GM19328 (cell line): ENCODE results near the gene HBZ.
"Not testable (repeated sequence)": the region's sequence is repeated elsewhere in the genome, so short reads cannot be mapped to it uniquely, and the experiment has no call there.

Experiments
- ATAC-seq: cut with Tn5 transposase; IDR thresholded peaks from one replicate; pipeline ENCODE4 v1.9.1; 2021; ENCODE audit warnings: mild to moderate bottlenecking, moderate library complexity; ENCODE audit not compliant: unreplicated experiment

The HBZ gene

DNA sequence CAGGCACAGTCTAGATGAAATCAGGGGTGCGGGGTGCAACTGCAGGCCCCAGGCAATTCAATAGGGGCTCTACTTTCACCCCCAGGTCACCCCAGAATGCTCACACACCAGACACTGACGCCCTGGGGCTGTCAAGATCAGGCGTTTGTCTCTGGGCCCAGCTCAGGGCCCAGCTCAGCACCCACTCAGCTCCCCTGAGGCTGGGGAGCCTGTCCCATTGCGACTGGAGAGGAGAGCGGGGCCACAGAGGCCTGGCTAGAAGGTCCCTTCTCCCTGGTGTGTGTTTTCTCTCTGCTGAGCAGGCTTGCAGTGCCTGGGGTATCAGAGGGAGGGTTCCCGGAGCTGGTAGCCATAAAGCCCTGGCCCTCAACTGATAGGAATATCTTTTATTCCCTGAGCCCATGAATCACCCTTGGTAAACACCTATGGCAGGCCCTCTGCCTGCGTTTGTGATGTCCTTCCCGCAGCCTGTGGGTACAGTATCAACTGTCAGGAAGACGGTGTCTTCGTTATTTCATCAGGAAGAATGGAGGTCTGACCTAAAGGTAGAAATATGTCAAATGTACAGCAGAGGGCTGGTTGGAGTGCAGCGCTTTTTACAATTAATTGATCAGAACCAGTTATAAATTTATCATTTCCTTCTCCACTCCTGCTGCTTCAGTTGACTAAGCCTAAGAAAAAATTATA, 25.7 kb downstream of the HBZ start:
- no peak for ATAC-seq

DNA sequence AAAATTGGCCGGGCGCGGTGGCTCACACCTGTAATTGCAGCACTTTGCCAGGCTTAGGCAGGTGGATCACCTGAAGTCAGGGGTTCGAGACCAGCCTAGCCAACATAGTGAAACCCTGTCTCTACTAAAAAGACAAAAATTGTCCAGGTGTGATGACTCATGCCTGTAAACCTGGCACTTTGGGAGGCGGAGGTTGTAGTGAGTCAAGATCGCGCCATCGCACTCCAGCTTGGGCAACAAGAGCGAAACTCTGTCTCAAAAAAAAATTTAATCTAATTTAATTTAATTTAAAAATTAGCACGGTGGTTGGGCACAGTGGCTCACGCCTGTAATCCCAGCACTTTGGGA, 26.2 kb downstream of the HBZ start:
- ATAC-seq: no peak

DNA sequence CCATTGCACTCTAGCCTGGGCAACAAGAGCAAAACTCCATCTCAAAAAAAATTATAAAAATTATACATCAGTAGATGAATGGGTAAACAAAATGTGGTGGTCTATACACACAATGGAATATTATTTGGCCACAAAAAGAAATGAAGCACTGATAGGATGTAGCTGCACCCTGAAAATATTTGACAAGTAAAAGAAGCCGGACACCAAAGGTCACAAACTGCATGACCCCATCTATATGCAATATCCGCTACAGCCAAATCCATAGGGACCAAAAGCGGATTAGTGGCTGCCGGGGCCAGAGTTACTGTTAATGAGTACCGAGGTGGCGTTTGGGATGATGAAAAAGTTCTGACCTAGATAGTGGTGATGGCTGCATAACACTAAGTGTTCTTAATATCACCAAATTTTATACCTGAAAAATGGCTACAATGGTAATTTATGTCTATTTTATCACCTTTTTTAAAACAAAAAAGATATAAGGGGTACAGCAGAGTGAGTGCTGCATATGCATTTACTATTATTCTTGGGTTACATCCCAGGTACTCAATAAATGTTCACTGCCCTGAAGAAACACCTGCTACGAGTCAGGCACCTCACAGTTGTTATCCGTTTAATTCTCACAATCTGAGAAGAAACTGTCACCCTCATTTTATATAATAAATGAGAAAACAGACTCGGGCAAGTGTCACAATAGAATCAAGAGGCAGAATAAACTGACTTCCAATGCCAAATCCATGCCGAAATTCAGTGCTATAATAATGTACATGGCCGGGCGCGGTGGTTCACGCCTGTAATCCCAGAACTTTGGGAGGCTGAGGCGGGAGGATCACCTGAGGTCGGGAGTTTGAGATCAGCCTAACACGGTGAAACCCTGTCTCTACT, 27.0 kb downstream of the HBZ start:
- no peak for ATAC-seq

DNA sequence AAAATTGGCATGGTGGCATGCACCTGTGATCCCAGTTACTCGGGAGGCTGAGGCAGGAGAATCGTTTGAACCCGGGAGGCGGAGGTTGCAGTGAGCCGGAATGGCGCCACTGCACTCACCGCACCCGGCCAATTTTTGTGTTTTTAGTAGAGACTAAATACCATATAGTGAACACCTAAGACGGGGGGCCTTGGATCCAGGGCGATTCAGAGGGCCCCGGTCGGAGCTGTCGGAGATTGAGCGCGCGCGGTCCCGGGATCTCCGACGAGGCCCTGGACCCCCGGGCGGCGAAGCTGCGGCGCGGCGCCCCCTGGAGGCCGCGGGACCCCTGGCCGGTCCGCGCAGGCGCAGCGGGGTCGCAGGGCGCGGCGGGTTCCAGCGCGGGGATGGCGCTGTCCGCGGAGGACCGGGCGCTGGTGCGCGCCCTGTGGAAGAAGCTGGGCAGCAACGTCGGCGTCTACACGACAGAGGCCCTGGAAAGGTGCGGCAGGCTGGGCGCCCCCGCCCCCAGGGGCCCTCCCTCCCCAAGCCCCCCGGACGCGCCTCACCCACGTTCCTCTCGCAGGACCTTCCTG, 27.7 kb downstream of the HBZ start, which contains the start of gene HBQ1:
Gene HBQ1, plus strand, starts transcription at position 359 of the 575 bp plus-strand sequence. Its CDS starts 28 bp downstream, at position 387.
- ATAC-seq: no peak

DNA sequence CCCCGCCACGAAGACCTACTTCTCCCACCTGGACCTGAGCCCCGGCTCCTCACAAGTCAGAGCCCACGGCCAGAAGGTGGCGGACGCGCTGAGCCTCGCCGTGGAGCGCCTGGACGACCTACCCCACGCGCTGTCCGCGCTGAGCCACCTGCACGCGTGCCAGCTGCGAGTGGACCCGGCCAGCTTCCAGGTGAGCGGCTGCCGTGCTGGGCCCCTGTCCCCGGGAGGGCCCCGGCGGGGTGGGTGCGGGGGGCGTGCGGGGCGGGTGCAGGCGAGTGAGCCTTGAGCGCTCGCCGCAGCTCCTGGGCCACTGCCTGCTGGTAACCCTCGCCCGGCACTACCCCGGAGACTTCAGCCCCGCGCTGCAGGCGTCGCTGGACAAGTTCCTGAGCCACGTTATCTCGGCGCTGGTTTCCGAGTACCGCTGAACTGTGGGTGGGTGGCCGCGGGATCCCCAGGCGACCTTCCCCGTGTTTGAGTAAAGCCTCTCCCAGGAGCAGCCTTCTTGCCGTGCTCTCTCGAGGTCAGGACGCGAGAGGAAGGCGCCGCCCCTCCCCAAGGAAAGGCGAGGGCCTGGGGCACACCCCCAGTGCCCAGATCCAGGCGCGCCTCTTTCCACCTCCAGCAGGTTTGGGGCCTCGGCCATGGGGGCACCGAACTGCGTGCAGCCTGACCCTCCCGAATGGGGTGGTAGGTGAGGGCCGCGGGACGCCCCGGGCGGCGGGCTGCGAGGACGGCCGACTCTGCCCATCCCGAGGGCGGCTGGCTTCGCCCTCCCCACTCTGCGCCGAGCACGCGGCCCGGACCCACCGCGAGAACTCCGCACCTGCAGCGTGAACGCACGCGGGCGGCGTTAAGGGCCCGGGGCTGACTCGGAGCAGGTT, 28.5 kb downstream of the HBZ start:
- no peak for ATAC-seq

DNA sequence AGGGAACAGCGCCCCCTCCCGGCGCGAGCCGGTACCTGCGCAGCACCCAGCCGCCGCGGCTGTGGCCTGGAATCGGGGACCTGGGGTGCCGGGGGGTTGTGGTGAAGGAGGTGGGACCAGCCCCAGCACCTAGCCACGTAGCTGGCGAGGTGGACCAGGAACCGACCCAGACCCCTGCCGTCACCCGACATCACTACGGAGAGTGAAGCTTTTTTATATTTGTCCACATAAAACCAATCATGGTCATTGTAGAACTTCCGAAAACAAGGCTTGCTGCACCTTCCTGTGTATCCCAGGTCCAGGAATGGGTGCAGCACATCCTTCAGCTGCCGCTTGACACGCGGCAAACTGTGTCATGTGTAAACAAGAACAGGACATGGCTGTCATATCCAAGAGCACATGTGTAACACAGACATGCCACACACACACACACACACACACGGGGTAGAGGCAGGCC, 29.1 kb downstream of the HBZ start:
- ATAC-seq: no peak

DNA sequence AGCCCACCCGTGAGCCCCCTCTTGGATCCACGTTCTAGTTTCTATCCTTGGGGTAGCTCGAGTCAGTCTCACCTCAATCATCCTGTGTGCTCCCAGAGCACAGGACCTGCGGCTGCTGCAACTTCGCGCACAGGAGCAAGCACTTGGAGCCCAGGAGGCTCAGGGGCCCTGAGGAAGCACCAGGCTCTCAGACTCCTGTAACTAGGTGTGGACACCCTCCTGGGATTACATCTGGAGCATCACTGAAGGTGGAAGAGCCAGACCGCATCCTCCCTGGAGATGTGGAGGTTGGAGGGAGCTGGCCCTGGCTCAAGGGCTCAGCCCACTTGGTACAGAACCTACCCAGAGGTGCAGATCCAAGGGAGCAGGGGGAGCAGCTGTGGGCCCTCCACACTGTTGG, 30.6 kb downstream of the HBZ start:
- ATAC-seq: no peak

DNA sequence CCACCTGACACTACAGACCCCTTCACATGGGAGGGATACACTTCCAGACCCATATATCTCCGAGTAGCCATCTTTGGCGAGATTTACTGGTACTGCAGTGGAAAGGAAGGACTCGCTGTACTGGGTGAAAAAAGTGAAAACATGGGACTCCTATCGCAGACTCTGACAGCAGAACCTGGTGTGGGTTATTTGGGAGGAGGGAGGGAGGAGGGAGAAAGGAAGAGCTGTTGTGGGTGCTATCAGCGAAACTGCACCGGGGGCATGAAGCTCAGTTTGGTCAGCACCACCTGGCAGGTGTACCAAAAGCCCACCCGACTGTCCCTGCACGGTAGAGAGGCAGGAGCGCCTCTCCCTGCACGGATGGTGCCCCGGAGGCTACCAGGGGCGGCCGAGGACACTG, 32.8 kb downstream of the HBZ start:
- no peak for ATAC-seq

DNA sequence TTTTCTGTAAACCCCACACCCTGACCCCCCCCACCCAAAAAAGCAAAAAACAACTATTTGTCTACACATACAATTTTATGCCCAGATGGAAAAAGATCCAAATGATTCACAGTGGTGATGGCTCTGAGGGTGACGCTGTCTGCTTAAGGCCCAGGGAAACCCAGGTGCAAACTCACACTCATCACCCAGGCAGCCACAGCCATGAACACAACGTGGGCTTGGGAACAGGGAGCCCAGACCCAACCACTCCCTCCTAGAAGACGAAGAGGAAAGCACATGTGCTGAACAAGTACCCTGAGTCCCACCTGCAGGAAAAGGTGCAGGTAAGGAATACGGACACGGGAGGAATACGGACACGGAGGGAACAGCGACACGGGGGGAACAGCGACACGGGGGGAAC, 33.2 kb downstream of the HBZ start:
- no peak for ATAC-seq

DNA sequence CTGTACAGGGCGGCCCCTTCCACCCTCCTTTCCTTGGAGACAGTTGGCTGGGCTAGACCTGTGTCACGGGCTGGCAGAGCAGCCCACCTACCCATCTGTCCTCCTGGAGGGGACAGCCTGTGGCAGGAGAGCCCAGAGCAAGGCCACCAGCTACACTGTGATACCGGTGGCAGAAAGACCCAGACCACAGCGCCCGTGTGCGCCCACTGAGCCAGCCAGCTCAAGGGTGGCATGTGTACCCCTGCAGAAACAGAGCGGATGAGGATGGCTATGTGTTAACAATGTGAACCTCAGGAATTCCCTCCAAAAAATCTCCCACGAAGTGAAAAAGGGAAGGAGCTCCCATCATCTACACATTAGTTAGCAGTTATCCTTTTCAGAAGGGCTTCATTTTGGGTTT, 34.9 kb downstream of the HBZ start:
- ATAC-seq: no peak

DNA sequence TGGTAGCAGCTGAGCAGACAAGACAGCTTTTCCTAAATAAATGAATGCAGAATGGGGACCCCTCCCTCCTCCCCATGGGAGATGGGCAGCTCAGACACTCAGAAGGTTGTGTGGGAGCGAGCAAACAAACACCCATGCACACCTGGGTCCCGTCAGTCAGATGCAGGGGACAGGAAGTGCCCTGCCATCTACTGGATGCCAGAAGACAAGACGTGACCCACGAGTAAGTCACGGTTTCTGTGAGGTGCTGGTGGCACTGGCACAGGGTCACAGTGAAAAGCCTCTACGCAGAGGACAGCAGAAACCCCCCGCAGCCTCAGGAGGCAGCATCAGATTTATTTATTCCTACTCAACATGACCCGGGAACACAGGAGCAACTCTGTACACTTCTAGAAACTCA, 36.2 kb downstream of the HBZ start:
- ATAC-seq: no peak

DNA sequence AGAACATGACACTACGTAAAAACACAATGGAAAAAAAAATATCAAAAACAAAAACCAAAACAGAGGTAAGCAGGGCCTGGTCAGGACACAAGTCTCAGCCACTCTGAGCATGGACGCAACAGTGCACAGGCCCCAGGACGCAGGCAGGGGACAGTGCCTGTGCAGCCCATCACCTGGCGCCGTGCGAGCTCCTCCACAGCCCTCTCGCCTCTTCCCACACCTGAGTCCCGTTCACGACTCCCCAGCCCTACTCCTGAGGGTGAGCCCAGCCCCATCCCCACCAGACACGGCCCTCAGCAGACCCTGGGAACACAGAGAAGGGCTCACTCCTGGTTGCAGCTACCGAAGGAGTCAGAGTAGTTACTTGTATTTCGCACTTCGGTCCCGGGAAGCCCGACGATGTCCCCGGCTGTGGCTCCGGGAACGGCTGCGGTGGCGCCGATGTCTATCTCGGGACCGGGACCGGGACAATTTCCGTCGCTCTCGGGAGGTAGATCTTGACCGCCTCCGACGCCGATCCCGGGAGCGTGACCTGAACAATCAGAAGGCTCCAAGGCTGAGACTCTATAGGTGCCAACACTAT, 37.3 kb downstream of the HBZ start:
- ATAC-seq: no peak

DNA sequence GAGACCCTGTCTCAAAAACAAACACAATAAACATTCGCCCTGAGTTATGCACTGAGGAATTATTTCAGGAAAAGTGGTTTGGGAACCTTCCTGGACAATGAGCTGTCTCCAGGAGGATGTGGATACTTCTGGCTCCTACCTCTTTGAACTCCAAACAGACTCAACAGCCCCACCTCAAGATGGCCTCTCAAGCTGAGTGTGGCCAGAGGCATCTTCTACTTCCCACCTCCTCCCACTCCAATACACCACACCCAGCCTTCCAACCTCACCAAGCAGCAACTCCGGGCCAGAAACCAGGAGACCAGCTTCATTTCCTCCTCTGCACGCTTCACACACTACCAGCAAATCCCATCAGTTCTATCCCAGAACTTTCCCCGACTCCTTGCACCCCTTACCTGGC, 39.4 kb downstream of the HBZ start:
- no peak for ATAC-seq

DNA sequence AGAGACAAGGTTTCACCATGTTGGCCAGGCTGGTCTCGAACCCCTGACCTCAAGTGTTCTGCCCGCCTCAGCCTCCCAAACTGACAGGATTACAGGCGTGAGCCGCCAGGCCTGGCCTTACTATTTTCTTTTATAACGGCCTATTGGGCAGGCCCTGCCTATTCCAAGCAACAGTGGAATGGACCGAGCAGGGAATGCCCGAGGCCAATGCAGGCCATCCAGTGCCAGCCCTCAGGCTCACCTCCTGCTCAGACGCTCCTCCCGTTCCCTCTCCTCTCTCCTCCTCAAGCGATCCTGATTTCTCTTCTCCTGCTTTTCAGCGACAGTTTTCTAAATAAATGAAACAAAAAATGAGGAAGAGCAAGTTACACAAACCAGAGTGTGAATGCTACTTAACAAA, 40.2 kb downstream of the HBZ start:
- no peak for ATAC-seq

DNA sequence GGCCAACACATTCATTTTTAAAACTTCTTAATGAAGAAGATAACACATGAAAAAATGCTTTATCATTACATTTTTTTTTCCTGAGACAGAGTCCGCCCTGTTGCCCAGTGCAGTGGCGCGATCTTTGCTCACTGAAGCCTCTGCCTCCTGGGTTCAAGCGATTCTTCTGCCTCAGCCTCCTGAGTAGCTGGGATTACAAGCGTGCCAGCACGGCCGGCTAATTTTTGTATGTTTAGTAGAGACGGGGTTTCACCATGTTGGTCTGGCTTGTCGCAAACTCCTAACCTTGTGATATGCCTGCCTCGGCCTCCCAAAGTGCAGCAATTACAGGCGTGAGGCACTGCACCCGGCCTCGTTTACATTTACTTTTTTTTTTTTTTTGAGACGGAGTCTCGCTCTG, 41.0 kb downstream of the HBZ start:
- no peak for ATAC-seq

DNA sequence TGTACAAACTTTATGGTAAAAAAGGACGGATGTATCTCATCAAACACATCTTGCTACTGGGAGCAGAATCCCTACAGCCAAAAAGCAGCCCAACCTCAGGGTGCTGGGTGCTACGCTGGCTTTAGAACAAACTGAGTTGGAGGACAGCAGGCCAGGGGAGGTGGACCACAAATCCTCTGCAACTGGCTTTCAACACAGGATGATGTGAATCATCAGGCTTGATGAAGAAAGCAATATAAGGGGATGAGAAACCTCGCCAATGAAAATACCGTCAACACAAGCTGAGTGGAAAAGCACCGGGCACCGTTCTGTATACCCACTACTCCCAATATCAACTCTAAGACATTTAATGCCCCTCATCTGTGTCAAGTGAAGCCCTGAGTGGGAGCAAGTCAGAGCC, 42.1 kb downstream of the HBZ start:
- ATAC-seq: no peak

DNA sequence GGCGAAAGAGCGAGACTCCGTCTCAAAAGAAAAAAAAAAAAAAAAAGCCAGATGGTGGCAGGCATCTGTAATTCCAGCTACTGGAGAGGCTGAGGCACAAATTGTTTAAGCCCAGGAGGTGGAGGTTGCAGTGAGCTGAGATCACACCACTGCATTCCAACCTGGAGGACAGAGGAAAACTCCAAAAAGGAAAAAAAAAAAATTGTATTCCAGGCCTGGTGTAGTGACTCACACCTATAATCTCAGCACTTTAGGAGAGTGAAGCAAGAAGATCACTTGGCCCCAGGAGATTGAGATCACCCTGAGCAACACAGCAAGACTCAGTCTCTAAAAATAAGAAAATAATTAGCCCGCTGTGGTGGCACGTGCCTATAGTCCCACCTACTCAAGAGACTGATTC, 47.9 kb downstream of the HBZ start:
- no peak for ATAC-seq

DNA sequence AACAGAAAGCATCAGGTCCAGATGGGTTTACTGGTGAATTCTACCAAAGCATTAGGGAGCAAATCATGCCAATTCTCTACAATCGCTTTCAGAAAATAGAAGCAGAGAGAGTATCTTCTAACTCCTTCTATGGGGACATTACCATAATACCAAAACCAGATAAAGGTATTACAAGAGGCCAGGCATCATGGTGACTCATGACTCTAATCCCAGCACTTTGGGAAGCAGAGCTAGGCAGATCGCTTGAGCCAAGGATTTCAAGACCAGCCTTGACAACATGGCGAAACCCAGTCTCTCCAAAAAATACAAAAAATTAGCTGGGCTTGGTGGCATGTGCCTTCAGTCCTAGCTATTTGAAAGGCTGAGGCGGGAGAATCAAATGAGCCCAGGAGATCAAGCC, 50.8 kb downstream of the HBZ start:
- no peak for ATAC-seq

DNA sequence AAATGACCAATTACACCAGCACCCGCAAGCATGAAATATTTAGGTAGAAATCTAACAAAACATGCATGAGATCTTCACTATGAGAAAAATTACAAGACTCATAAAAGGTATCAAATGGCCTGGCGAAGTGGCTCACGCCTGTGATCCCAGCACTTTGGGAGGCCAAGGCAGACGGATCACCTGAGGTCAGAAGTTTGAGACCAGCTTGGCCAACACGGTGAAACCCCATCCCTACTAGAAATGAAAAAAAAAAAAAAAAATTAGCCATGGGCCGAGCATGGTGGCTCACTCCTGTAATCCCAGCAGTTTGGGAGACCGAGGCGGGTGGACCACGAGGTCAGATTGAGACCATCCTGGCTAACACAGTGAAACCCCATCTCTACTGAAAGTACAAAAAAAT, 51.6 kb downstream of the HBZ start:
- ATAC-seq: not testable (repeated sequence)
